ENCODE data around the gene TYMS. TPM values are rescaled to one million over a fixed set of nuclear protein-coding genes. Genes with fewer than 3 reads are reported as not detected.

The TYMS gene
- total RNA-seq = 13.7 and 19.1 TPM in 2 replicates

GRCh38 chr18:657311-658000 is at the start of gene TYMS:
Gene TYMS, plus strand, starts transcription at chr18:657653. Its CDS starts 90 bp downstream, at chr18:657743.

GRCh38 chr18:712401-713134 is 55.1 kb downstream of the TYMS start, which contains the start of gene ENOSF1:
Gene ENOSF1, minus strand, starts transcription at chr18:712630. Its CDS starts 43 bp downstream, at chr18:712587.

Other genes starting within 250 kb of the TYMS start
- gene COLEC12, start 157.0 kb upstream of the TYMS start, total RNA-seq = 96.6 and 104 TPM in 2 replicates
- gene CETN1, start 77.3 kb upstream of the TYMS start, total RNA-seq = not detected in 2 replicates
- under 0.01 TPM in 1 of 2 replicates, not detected in the other for gene CLUL1, start 60.7 kb upstream of the TYMS start, total RNA-seq
- 10.9 and 19.0 TPM in 2 replicates for gene ENOSF1, start 55.0 kb downstream of the TYMS start, total RNA-seq
- 54.3 and 117 TPM in 2 replicates for gene YES1, start 154.6 kb downstream of the TYMS start, total RNA-seq
- gene ADCYAP1, start 247.2 kb downstream of the TYMS start, total RNA-seq = not detected in 2 replicates

Data from cardiac atrium fibroblast (primary cell).